Neuron (in vitro differentiated cells): ENCODE results near the gene UBAC2.

Experiments
- H2AFZ ChIP-seq: one replicate; pipeline ENCODE4 v1.6.1; 2013; ENCODE audit warnings: low read depth, mild to moderate bottlenecking, inconsistent platforms, low read length, moderate library complexity
- H3K27me3 ChIP-seq: one replicate; pipeline ENCODE4 v1.6.1; 2013; ENCODE audit warnings: low read length; ENCODE audit not compliant: insufficient read depth
- H3K36me3 ChIP-seq: one replicate; pipeline ENCODE4 v1.6.1; 2013; ENCODE audit warnings: low read length; ENCODE audit not compliant: insufficient read depth
- H3K4me1 ChIP-seq: one replicate; pipeline ENCODE4 v1.6.1; 2013; ENCODE audit warnings: low read length; ENCODE audit not compliant: insufficient read depth
- H3K4me3 ChIP-seq: 2 replicates; pipeline ENCODE4 v1.5.1; 2013; ENCODE audit warnings: mild to moderate bottlenecking, low read length, moderate library complexity
- H3K9me3 ChIP-seq: one replicate; pipeline ENCODE4 v1.6.1; 2013; ENCODE audit warnings: low read length

The UBAC2 gene

GRCh38 chr13:99433543-99434075, 233.0 kb downstream of the UBAC2 start:
- no peaks in the 10 kb centered on the region for H3K9me3 ChIP-seq
- H3K27me3 ChIP-seq = no peaks in the 10 kb centered on the region
- H2AFZ ChIP-seq = no peak overlapping the region
- H3K4me1 ChIP-seq = peaks cover 12% of the 10 kb centered on the region
- H3K36me3 ChIP-seq = no peaks in the 10 kb centered on the region
- H3K4me3 ChIP-seq = no peak overlapping the region

GRCh38 chr13:99434258-99434788, 233.7 kb downstream of the UBAC2 start:
- H3K4me3 ChIP-seq = no peak overlapping the region
- H3K9me3 ChIP-seq = no peaks in the 10 kb centered on the region
- peaks cover 5% of the 10 kb centered on the region for H3K27me3 ChIP-seq
- peaks cover 12% of the 10 kb centered on the region for H3K4me1 ChIP-seq
- no peaks in the 10 kb centered on the region for H3K36me3 ChIP-seq
- no peak overlapping the region for H2AFZ ChIP-seq

GRCh38 chr13:99435116-99435515, 234.5 kb downstream of the UBAC2 start:
- peaks cover 12% of the 10 kb centered on the region for H3K4me1 ChIP-seq
- no peaks in the 10 kb centered on the region for H3K36me3 ChIP-seq
- peaks cover 5% of the 10 kb centered on the region for H3K27me3 ChIP-seq
- H2AFZ ChIP-seq = no peak overlapping the region
- H3K4me3 ChIP-seq = no peak overlapping the region
- no peaks in the 10 kb centered on the region for H3K9me3 ChIP-seq

GRCh38 chr13:99435998-99436397, 235.3 kb downstream of the UBAC2 start:
- H2AFZ ChIP-seq = no peak overlapping the region
- H3K9me3 ChIP-seq = no peaks in the 10 kb centered on the region
- H3K4me3 ChIP-seq = no peak overlapping the region
- peaks cover 8% of the 10 kb centered on the region for H3K27me3 ChIP-seq
- no peaks in the 10 kb centered on the region for H3K36me3 ChIP-seq
- peaks cover 12% of the 10 kb centered on the region for H3K4me1 ChIP-seq
